Transverse colon (tissue), 4 donors: ENCODE measurements around the gene EGR4. TPM values are rescaled to one million over a fixed set of nuclear protein-coding genes. Genes with fewer than 3 reads are reported as not detected.

Experiments
- DNase-seq: peaks from one replicate; pipeline ENCODE4 v3.0.0-alpha.2; 2019
- H3K27ac ChIP-seq, 4 donors: fragments of 200-600 bp; sonication (generic); 2 replicates each; pipeline ENCODE4 v1.5.1; 2016 to 2018; ENCODE audit warnings: inconsistent platforms in 4 of 4
- H3K27me3 ChIP-seq: fragments of 200-600 bp; sonication (generic); 2 replicates; pipeline ENCODE4 v1.5.1; 2017; ENCODE audit warnings: inconsistent platforms
- H3K36me3 ChIP-seq, 4 donors: fragments of 200-600 bp; sonication (generic); 2 replicates each; pipeline ENCODE4 v1.5.1; 2017 to 2019; ENCODE audit warnings: inconsistent platforms in 4 of 4
- H3K4me1 ChIP-seq, 4 donors: fragments of 200-600 bp; sonication (generic); 2 replicates each; pipeline ENCODE4 v1.5.1; 2017 to 2020; ENCODE audit warnings: inconsistent platforms in 4 of 4
- H3K4me3 ChIP-seq, 4 donors: fragments of 200-600 bp; sonication (generic); 1 replicate in 1 of 4; 2 replicates in 3 of 4; pipeline versions ENCODE4 v1.5.1 to v1.6.1; 2017 to 2019; ENCODE audit warnings: inconsistent platforms in 4 of 4
- H3K9me3 ChIP-seq, 2 donors: fragments of 200-600 bp; sonication (generic); 2 replicates each; pipeline ENCODE4 v1.5.1; 2017 to 2019; ENCODE audit warnings: inconsistent platforms in 2 of 2
- CTCF ChIP-seq, 5 experiments: fragments of 200-600 bp in 3 of 5; fragments of 450-650 bp in 2 of 5; sonication (generic) in 3 of 5; IDR thresholded peaks; 1 replicate in 2 of 5; 2 replicates in 3 of 5; pipeline ENCODE4 v1.5.1; 2016 to 2017; ENCODE audit warnings: antibody characterized with exemption in 5 of 5, inconsistent platforms in 3 of 5, mild to moderate bottlenecking in 2 of 5, moderate library complexity in 1 of 5
- EP300 ChIP-seq: sonication (generic); formaldehyde crosslinking; IDR thresholded peaks from one replicate; pipeline ENCODE4 v1.6.1; 2017; ENCODE audit warnings: antibody characterized with exemption, low read depth
- POLR2A ChIP-seq: fragments of 450-650 bp; IDR thresholded peaks from one replicate; pipeline ENCODE4 v1.6.1; 2016; ENCODE audit warnings: antibody characterized with exemption, mild to moderate bottlenecking, moderate library complexity
- POLR2AphosphoS5 ChIP-seq, 3 donors: sonication (generic); formaldehyde crosslinking; IDR thresholded peaks; one replicate each; pipeline ENCODE4 v1.6.1; 2016; ENCODE audit warnings: antibody characterized with exemption in 3 of 3
- WGBS, 2 donors: methylation state at CpG; one replicate each; pipeline ENCODE4 v1.1.5; 2018; ENCODE audit warnings: low coverage in 1 of 2; 5-methylcytosine and 5-hydroxymethylcytosine counted together
- in situ Hi-C, 4 donors: fragments of 200-750 bp; cut with MboI; loops; one replicate each; pipeline versions ENCODE4 v1.15.0 to v1.15.1; 2017; ENCODE audit warnings: low sequenced_read_pairs in 3 of 4, low pct_ligation_motif_present in 1 of 4, low pct_unique_long_range_greater_than_20kb in 1 of 4
- intact Hi-C: fragments of 100-400 bp; cut with DNase I; formaldehyde crosslinking; loops from one replicate; pipeline ENCODE4 v1.15.1; 2023; ENCODE audit warnings: low total_unique reads
- total RNA-seq, 4 donors: library from RNA; depleted of rRNA; stranded (reverse); fragments of >200 nt; gene quantifications; one replicate each; pipeline ENCODE4 v1.1.0, GENCODE V29; 2016

EGR4 gene
- total RNA-seq: not detected

- no peak for TF ChIP-seq CTCF (IDR thresholded peaks at IDR 0.05)
- TF ChIP-seq EP300: no peak
- no peak for TF ChIP-seq POLR2AphosphoS5 (IDR thresholded peaks at IDR 0.05)
- no peak for TF ChIP-seq POLR2A
- Histone ChIP-seq H3K36me3 (no peaks in the 10 kb centered on the region), H3K9me3 (no peaks in the 10 kb centered on the region), H3K4me3 (peak within 1 kb of the TSS in 3 of 4 donors; percentile 23 to 59 (median 36)), H3K4me1 (peaks cover 2 to 27% (median 17%) of the 10 kb centered on the region in 4 donors), H3K27ac (no peak within 1 kb of the TSS), H3K27me3 (peaks cover 85% of the 10 kb centered on the region)
- intact Hi-C loops (no loop called here), in situ Hi-C loops (no loop called here)
- 3 to 20% methylated on average over 3 to 27 of the region's 45 CpGs for WGBS, 2 donors
- DNase-seq: peak; percentile 55
These were observed at the start of gene EGR4 for GRCh38 chr2:73293534-73294171. Gene EGR4 (minus strand): TSS chr2:73293548. CDS start chr2:73293317, 231 bp downstream.

GRCh38 chr2:73341039-73341438 is 47.7 kb upstream of the EGR4 start:
- intact Hi-C loops: no loop called here
- Histone ChIP-seq H3K9me3 (no peaks in the 10 kb centered on the region), H3K36me3 (no peaks in the 10 kb centered on the region), H3K4me1 (no peaks in the 10 kb centered on the region), H3K27ac (no peak overlapping the region), H3K27me3 (no peaks in the 10 kb centered on the region), H3K4me3 (no peak overlapping the region)
- DNase-seq: no peak
- no peak for TF ChIP-seq POLR2A
- no peak for TF ChIP-seq EP300
- TF ChIP-seq POLR2AphosphoS5 (IDR thresholded peaks at IDR 0.05): no peak
- TF ChIP-seq CTCF (IDR thresholded peaks at IDR 0.05): no peak
- in situ Hi-C loops: no loop called here
- 63% methylated on average over 3 of the region's 3 CpGs for WGBS, 2 donors

DNA sequence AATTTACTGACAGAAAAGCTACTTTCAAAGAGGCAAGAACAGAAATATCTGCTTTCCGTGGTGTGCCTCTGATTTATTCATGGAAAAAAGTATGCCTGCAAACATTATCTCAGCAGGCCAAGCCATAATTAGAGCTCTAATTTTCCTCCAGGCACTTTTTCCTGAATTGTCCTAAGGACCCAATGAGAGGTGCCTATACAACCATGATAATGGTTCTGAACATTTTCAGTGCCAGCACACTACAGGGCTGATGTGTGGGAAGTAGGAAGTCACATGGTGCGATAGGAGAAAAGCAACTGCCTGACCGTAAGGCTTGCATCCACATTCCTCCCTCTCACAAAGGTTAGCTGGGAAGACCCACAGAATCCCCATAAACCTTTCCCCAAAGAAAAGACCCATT is 45.9 kb upstream of the EGR4 start:
- in situ Hi-C loops: no loop called here
- Histone ChIP-seq H3K9me3 (no peaks in the 10 kb centered on the region), H3K4me3 (no peak overlapping the region), H3K27ac (no peak overlapping the region), H3K27me3 (no peaks in the 10 kb centered on the region), H3K4me1 (no peaks in the 10 kb centered on the region), H3K36me3 (no peaks in the 10 kb centered on the region)
- DNase-seq: no peak
- TF ChIP-seq EP300: no peak
- TF ChIP-seq CTCF (IDR thresholded peaks at IDR 0.05): no peak
- TF ChIP-seq POLR2AphosphoS5 (IDR thresholded peaks at IDR 0.05): no peak
- no peak for TF ChIP-seq POLR2A
- intact Hi-C loops: no loop called here
- 68 to 77% methylated on average over 3 of the region's 3 CpGs for WGBS, 2 donors

DNA sequence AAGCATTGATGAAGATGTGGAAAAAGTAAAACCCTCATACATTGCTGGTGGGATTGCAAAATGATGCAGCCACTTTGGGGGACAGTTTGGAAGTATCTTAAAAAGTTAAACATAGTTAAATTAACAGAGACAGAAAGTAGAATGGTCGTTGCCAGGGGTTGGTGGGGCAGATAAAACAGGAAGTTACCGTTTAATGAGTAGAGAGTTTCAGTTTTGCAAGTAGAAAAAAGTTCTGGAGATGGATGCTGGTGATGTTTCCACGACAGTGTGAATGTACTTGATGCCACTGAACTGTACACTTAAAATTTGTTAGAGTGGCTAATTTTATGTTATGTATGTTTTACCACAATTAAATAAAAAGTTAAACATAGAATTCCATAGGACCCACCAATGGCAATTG is 44.5 kb upstream of the EGR4 start:
- intact Hi-C loops (no loop called here), in situ Hi-C loops (no loop called here)
- Histone ChIP-seq H3K36me3 (no peaks in the 10 kb centered on the region), H3K27ac (no peak overlapping the region), H3K27me3 (no peaks in the 10 kb centered on the region), H3K4me3 (no peak overlapping the region), H3K9me3 (no peaks in the 10 kb centered on the region), H3K4me1 (no peaks in the 10 kb centered on the region)
- WGBS, 2 donors: 22 to 30% methylated on average over 3 of the region's 3 CpGs
- TF ChIP-seq POLR2AphosphoS5 (IDR thresholded peaks at IDR 0.05) (no peak), EP300 (no peak), POLR2A (no peak), CTCF (IDR thresholded peaks at IDR 0.05) (no peak)
- DNase-seq: no peak
